ENCODE results near the gene ARFGAP3. TPM values are rescaled to one million over a fixed set of nuclear protein-coding genes. Genes with fewer than 3 reads are reported as not detected.
A peak's percentile ranks its signal among the peaks of the same experiment; 100 is the strongest.

ARFGAP3 gene
- total RNA-seq, 1 experiment from 2014 or later, result 33.0 TPM

DNA sequence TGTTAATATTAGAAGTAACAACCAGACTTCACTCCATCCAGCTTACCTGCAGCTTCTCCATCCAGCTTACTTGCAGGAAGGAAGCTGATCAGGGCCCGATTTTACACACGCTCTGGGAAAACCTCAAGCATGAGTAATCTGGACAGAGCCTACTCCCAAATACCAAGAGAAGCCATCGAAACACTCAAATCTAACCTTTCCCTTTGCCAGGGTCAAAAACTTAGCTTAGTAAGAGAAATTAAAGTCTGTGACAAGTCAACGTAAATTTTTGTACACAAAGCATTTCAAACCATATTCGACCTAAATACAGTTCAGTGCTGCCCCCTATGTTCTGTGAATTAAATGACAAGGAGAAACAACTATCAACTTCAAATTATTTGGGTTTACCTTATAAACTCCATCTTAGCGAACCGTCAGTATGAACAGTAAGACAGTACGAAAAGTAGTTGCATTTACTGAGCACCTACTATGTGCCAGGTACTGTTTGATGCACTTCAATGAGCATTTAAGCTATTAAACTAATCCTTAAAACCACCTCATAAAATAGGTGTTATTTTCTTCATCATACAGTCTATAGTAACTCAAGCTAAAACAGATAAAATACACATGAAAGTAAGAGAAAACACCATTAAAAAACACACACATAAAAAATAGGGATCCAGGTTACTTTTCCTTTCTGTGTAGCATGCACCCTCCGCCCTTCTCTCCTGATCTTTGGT is 36.9 kb downstream of the ARFGAP3 start:
- peak; percentile 45 for DNase-seq (ENCODE audit: low spot score)

DNA sequence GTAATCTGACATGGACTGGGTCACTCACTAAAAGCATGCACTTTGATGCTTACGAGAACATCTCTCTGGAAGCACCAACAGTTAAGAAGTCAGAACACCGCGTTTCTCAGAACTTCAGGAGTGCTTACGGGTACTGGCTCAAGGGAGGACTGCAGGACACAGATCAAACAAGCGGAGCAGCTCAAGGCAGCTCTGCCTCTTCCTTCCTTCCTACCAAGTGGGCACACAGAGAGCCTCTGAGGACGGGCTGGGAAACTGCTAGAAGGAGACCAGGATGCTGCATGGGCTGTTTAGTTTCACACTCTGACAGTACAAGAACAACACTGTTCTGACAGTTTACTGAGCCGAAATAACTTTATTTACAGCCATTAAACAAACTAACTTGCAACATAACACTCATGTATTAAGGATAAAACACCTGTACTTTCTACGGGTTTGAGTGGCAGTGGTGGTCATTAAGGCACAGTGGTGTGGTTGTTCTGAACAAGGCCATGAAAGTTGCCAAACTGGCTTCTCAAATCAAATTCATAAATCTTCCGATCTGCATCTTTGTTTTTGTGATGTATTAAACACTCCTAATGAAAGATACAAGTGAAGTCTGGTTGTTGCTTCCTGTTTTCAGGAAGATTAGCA is 37.5 kb downstream of the ARFGAP3 start:
- no peak for DNase-seq (ENCODE audit: low spot score)

DNA sequence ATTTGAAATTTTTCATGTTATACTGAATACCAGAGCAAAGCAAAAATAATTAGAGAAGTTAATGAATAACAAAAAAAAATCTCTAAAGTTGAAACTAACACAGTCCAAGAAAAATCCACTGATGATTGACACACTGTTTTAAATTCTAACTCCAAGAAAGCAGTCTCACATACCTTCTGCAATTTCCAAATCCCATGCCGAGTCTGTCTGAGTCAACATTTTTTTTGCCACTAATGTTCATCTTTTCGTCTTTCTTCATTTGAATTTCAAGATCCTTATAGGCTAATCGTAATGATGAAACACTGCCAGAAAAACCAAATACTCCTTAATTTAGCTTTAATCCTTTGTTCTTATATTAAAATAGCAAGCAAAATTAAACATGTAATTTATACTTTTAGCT is 39.5 kb downstream of the ARFGAP3 start:
- no peak for DNase-seq (ENCODE audit: low spot score)

DNA sequence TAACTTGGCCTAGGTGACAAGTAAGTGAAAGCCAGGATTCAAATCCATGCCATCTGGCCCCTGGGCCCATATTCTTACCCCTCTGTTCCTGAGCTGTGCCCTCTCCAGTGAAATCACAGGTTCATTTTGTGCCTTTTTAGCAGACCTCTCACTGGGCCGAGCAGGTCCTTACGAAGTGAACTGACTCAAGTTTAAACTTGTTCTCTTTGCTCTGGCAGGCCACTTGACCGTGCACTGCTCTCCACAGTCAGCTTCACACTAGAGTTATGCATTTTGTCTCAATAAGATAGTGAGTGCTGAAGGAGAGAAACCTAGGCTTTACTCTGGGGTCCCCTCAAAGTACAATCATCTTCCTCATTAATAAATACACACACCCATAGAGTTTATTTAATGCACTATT is 40.7 kb downstream of the ARFGAP3 start:
- DNase-seq (ENCODE audit: low spot score), result no peak

DNA sequence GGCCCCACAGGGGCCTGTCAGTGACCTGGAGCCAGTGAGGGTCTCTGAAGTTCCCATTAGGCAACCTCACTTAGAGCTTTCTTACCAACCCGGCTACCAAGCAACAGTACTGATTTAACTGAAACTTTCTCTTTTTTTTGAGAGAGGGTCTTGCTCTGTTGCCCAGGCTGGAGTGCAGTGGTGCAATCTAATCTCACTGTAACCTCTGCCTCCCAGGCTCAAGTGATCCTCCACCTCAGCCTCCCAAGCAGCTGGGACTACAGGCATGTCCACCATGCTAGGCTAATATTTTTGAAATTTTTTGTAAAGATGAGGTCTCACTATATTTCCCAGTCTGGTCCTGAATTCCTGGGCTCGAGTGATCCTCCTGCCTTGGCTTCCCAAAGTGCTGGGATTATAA is 42.5 kb downstream of the ARFGAP3 start:
- no peak for DNase-seq (ENCODE audit: low spot score)

DNA sequence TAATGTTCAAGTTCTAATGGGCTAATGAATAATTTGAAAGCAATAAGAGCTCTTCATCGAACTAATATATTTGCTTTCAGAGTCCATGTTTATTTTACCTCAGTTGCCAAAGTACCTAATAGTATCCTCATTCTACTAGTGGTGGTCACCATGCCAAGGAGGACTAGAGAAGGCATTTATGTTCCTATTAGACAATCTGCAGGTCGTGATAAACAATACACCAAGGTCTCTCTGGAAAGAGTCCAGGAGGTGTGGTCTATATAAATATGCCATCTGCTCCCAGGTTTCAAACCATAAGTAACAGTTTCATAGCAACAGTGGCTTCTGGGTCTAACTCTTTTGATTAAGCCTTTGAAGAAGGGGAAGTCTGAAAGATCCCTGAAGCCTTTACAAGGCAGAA is 42.9 kb downstream of the ARFGAP3 start:
- DNase-seq (ENCODE audit: low spot score), result no peak

DNA sequence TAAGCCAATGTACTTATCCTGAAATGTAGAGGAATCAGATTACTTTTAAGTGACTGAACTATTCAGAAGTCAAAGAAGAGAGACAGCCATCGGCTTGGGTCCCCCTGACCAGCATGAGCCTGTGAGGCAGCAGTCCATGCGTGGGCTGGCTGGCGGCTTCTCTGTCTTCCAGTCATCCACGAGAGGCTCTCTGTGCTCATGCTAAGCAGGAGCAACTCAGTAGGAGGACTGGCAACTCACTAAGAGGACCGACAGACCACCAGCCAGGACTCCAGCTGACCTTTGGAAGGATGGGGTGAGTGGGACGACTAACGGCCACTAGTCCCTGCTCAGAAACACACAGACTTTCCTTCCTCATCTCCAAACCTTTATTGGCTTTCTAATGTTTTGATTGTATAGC is 43.6 kb downstream of the ARFGAP3 start:
- DNase-seq (ENCODE audit: low spot score), result no peak

DNA sequence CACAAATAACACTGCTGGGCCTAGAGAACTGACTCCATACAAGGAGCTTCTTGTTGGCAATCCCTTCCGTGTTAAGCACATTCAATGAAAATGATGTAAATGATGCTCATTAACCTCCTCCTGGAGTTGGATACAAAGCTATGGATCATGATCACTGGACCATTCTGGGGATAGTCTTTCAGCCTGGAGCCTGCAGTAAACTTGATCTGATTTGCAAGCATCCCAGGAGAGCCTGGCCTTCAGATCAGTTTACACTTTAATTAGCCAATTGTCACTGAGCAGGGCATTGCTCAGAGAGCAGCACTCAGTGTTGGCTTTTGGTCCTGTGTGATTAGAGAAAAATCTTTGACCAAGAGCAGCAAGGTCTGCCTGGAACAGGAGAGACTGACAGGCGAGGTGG is 45.6 kb downstream of the ARFGAP3 start:
- DNase-seq (ENCODE audit: low spot score), result no peak

DNA sequence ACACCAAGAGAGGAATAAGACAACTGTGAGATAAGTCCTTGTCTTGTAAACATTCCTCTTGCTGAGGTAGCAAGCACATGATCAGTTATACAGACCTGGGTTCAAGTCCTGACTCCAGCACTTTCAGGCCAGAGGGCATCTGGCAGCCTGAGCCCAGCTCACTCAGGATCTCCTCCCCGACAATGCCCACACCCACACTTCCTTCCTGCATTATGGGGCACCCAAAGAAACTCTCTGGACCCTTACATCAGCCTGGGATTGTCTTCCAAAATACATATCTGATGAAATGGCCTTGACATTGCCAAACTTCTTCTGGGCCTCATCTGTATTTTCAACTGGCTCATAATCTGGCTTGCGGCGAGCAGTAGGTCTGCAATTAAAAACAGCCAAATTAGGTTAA is 48.6 kb downstream of the ARFGAP3 start:
- no peak for DNase-seq (ENCODE audit: low spot score)

DNA sequence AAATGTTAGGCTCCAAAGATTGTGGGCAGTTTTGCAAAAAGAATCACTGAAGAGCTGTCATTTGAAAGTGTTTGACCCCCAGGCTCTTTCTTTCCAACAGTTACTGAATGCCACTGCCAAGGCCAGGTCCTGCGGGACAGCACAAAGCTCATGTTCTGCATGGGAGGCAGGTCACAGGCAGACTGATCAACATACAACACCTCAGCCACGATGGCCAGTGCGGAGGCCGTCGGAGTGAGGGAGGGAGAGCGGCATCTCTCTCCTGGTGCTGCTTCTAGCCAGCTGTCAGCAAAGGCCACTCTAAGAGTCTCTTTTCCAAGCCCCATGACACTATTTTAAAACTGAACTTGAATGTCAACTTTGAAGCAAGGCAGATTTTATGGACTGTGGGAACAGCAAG is 49.9 kb downstream of the ARFGAP3 start:
- no peak for DNase-seq (ENCODE audit: low spot score)

DNA sequence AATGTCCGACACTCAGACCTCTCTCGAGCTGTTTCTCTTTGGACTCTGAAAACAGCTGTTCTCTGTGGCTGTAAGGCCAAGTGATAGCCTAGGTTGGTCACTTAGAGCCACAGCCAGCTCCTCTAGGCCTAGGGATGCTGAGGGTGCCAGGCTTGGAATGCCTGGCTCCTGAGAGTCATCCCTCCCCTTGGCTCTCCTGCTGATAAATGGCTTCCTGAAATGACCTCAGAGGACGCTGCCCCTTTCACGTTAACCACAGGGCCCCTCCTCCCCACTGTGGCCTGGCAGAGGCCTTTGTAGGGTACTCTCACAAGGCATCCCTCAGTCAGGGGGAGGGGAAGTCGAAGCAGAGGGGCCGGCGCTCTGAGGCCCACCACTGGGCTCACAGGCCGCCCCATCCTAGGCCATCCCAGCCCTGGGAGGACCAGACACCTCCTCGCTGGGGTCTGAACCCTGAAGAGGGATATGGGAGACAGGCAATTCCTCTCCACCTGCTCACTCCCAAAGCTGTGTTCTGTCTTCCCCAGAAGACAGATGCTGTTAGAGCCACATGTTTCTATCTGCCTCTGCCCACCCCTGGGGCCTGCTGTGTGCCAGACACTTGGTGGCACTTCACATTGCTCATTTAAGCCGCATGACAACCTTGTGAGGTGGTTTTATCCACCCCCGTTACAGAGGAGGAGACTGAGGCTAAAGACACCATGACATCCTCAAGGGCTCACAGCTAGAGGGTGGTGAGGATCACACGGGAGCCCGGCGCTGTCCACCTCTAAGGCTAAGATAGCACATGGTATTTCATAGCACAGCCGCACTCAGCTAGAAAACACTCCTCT is 50.9 kb downstream of the ARFGAP3 start:
- DNase-seq (ENCODE audit: low spot score), result peak; percentile 65

DNA sequence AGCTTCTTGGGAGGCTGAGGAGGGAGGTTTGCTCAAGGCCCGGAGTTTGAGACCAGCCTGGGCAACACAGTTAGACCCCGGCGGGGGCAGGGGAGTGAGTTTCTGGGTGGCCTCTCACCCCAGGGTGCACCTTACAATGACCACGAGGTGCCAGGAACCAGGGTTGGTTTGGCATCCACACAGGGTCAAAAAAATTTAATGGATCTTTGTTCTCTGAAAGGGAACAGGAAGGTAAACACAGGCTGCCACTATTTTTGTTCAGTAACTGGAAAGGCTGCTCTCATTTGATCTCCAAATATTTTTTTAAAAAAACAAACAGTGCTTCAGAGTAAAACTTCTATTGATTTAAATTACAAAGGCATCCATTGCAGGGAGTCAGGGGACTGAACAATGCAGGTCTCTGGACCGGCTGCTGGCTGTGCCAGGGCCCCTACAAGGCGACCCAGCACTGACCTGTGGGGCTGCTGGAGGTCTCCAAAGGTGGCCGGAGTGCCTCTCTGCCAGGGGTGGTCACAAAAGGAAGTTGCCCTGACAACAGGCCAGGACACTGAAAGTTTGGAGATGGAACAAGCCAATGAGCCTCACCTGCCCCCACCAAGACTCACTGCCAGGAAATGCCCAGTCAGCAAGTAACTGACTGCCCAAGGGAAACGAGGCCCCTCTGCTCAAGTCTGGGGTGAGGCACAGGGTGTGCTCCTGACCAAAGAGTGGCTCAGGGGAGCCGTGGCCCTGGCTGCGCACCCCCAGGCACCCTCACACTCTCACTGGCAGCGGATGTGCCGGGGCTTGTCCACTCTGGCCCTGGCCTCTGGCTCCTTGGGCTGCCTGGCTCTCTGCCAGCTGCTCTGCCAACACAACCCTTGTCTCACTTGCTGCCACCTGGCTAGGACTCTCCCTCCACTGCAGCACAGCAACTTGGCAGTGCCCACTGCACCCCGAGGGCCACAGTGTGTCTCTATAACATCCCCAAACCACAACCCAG is 51.8 kb downstream of the ARFGAP3 start:
- DNase-seq (ENCODE audit: low spot score), result no peak

DNA sequence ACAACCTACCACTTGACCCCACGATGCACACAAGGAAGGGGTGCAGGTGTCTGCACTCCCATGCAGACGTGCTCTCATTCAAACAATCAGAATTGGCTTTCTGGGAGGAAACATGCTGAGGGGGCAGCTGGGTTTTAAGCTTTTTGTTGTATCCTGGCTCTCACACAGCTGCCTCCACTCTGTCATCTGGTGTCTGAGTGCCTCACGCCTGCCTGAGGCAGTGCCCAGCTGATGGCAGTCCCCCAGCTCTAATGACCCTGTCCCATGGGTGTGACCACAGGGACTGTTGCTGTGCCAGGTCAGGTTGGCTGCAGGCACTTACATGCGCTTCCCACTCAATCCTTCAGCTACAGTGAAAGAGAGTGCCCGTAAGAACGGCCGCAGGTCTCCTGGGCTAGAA is 53.7 kb downstream of the ARFGAP3 start:
- DNase-seq (ENCODE audit: low spot score), result no peak

DNA sequence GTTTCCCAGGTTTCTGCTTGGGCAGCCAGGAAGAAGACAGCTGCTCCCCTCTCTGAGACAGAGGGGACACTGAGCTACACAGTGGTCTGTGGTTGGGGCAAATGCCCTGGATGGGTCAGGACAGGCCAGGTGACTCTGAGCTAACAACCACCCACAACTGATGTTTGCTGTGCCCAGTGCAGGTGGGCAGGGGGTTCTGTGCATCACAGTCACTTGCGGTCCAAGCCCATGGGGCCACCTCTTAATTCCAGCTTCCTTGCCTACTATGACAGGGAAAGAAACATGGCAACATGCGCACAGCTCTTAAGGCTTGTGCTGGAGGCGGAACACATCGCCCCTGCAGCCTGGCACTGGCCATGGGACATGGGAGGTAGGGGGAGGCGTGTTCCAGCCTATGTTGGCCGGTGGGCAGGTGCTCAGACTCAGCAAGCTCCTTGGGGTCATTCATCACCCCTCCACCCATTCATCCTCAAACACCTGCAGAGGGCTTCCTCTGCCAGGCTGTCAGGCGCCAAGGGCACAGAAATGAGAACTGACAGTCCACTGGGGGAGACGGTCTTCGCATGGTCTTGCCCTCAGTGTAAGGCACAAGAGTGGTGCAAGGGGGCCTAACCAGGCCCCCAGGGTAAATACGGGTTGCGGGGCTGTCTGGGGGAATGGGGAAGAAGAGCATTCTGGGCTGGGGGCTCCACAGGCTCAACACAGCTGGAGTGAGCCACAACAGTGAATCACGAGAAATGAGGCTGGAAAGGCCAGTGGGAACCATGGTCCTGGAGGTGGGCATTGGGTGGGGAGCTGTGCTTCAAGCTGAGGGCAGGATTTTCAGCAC is 55.6 kb downstream of the ARFGAP3 start:
- no peak for DNase-seq (ENCODE audit: low spot score)

DNA sequence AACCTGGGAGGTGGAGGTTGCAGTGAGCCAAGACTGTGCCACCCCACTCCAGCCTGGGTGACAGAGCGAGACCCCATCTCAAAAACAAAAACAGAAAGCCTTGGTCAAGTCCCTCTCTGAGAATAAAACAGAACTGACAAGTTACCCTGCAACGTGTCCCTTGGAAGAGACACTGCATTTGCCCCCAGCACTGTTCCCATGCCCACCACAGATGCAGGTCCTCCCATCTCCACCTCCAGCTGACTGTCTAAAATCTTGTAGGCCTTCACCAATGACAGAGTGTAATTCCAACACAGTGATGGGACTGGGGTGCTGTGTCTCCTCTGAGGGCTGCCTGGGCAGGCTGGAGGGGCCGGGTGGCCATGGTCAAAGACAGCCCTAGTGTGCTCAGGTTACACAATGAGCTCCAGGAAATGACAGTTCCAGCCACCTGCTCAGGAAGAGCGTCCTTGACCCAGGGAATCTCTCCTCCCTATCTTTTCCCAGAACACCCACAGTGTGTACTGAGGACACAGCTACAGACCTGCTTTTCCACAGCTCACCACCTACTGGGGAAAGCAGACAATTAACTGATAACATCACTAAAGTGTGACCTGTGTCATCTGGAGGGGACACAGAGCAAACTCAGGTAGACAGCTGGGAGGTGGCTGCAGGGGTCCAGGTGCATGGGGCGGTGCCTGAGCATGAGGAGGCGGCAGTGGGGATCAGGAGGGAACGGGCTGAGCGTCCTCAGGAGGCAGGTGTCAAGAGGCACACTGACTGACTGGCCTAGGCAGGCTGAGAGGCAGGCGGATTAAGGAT is 56.4 kb downstream of the ARFGAP3 start:
- no peak for DNase-seq (ENCODE audit: low spot score)

DNA sequence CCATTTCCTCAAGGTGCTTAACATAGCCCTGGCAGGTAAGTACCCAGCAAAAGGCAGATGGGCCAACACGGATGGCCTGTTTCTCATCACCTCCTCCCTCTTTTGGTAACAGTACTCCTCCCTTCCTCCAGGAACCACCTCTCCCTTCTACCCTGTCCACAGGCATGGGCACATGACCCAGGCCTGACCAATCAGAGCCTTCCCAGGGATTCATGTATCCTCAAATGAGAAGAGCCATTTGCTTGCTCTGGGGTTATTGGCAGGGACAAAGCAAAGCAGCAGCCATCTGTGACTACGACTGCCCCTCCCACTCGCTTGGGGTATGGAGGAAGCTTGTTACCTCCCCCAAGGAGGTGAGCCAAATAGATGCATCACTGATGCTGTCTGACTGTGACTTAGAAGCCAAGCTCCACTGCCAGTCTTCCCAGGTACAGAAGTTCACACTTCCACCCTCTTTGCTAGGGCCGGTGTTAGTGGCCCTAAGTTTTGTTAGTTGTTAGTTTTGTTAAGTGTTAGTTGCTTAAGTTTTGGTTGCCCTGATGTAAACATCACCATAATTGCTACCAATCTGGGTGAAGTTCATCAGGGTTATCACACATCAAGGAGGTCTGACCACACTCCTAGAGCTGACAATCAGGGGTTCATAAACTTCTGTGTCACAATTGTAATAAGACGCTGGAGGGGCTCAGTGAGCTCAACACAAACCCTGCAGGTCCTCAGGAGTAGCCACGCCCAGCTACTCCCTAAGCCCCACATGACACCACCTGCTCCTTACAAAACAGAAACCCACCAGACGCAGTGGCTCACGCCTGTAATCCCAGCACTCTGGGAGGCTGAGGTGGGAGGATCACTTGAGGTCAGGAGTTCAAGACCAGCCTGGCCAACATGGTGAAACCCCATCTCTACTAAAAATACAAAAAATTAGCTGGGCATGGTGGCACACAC is 57.3 kb downstream of the ARFGAP3 start:
- no peak for DNase-seq (ENCODE audit: low spot score)

DNA sequence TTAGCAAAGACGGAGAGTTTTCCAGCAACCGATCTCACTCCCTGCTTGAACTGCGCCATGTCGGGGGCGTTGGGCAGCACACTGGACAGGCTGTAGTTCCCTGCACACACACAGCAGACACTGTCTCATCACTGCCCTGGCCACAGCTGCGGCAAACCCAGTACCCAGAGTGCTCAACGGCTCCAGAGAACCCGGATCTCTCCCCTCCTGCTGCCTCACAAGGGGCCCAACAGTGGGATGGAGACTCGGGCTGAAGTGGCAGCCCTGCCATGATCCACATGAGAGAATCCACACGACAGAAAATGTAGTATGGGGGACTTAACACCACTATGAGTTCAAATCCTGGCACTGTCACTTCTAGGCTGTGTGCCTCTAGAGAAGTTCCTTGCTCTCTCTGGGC is 58.0 kb downstream of the ARFGAP3 start:
- DNase-seq (ENCODE audit: low spot score), result no peak

DNA sequence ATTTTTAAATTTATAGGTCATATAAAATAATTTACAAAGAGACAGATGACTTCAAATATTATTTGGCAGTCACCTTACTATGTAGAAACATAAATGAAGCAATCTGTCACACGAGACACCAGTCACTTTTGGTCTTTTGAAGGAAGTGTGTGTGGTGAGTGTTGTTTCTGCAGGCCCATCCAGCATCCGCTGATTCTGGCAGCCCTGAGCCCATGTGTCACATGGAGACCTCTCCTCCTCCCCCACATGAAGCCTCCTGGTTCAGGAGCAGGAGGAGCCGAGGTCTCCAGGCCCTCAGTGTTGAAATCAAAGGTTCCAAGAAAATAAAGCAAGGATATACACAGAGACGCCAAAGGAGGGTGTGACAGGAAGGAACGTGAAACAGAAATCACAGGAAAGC is 60.1 kb downstream of the ARFGAP3 start:
- no peak for DNase-seq (ENCODE audit: low spot score)

DNA sequence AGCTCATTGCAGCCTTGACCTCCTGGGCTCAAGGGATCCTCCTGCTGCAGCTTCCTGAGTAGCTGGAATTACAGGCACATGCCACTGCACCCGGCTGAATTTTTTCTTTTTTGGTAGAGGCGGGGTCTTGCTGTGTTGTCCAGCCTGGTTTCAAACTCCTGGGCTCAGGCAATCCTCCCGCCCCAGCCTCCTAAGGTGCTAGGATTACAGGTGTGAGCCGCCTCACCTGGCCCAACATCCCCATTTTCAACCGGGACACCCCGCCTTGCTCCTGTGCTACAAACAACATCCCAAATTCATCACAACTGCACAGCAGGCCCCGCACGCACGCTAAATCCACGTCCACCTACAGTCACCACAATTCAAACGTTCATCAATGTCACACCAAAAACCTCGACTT is 61.0 kb downstream of the ARFGAP3 start:
- DNase-seq (ENCODE audit: low spot score), result no peak

Data from A172 (cell line).